COLO829 (cell line): ENCODE measurements around the gene LMOD2.

ENCODE experiments used
- DNase-seq: peaks from one replicate; pipeline ENCODE4 v3.0.0; 2012; ENCODE audit warnings: low spot score

Gene LMOD2

DNA sequence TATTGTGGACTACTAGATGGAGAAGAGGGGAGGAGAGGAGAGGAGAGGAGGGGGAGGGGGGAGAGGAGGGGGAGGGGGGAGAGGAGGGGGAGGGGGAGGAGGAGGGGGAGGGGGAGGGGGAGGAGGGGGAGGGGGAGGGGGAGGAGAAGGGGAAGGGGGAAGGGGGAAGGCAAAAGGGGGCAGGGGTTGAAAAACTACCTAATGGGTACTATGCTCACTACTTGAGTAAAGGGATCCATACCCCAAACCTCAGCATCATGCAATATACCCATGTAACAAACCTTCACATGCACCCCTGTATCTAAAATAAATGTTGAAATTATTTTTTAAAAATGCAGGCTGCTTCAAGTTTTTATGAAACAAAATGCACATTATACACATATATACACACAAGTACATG is 15.1 kb upstream of the LMOD2 start:
- DNase-seq = no peak

- DNase-seq = no peak
Observed at GRCh38 chr7:123641901-123642300, 13.8 kb upstream of the LMOD2 start.

- DNase-seq = peak; percentile 73
Observed at GRCh38 chr7:123643495-123644441, 11.9 kb upstream of the LMOD2 start.

DNA sequence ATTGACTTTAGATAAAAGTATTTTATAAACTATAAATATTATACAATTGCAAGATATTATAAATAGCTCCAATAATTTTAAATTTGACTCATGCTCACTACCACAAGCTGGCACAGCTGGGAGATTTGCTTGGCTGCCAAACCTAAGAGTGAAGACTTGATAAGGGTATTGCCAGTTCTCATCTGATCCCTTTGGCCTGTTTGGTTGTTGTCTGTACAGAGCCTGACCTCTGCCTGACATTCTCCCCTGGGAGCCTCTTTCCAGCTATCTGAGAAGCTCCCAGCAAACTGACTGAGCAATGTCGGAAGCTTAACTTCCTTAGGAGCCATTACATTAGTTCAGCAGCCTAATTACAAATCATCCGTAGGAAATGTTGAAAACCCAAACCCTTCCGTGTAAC is 10.2 kb upstream of the LMOD2 start:
- no peak for DNase-seq

DNA sequence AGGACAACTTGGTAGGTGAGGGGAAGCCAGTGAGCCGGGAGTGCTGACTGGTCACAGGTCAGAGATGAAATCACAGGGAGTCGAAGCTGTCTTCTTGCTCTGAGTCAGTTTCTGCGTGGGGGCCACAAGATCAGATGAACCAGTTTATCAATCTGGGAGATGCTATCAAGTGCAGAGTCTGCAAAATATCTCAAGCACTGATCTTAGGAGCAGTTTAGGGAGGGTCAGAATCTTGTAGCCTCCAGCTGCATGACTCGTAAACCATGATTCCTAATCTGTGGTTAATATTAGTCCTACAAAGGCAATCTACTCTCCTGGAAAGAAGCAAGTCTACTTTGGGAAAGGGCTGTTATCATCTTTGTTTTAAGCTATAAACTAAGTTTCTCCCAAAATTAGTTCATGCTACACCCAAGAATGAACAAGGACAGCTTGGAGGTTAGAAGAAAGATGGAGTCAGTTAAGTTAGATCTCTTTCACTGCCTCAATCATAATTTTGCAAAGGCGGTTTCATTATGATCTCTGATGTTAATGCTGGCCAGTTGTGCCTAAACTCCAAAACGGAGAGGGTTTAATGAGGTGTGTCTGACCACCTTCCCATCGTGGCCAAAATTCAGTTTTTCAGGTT is 8.4 kb upstream of the LMOD2 start:
- no peak for DNase-seq

GRCh38 chr7:123649964-123650363 is 5.7 kb upstream of the LMOD2 start:
- DNase-seq = peak; percentile 56

GRCh38 chr7:123650595-123650994 is 5.1 kb upstream of the LMOD2 start:
- no peak for DNase-seq

DNA sequence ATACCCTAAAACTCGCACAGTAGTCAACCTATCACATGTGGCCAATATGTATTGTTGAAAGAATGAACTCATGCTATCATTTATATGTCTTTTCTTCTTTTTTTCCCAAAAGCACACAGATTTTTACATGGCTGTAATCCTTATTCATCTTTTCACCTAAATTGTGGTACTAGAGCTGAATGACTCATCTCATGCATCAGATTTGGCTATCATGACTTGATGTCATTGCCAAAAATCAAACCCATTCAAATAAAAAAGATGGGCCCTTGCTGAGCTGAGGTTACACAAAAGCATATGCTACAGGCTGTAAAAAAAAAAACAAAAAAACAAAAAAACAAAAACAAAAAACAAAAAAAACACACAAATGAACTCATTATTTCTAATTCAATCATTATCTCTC is 3.3 kb upstream of the LMOD2 start:
- DNase-seq = no peak

DNA sequence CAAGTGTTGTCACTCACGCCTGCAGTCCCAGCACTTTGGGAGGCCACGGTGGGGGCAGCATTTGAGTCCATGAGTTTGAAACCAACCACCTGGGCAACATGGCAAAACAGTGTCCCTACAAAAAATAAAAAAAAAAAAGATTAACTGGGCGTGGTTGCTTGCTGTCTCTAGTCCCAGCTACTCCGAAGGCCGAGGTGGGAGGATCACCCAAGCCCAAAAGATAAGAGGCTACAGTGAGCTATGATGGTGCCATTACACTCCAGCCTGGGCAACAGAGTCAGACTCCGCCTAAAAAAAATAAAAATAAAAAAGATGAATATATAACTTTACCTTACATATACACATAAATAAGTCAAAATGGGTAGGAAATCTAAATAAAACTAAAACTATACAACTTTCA is 2.5 kb upstream of the LMOD2 start:
- DNase-seq = no peak

DNA sequence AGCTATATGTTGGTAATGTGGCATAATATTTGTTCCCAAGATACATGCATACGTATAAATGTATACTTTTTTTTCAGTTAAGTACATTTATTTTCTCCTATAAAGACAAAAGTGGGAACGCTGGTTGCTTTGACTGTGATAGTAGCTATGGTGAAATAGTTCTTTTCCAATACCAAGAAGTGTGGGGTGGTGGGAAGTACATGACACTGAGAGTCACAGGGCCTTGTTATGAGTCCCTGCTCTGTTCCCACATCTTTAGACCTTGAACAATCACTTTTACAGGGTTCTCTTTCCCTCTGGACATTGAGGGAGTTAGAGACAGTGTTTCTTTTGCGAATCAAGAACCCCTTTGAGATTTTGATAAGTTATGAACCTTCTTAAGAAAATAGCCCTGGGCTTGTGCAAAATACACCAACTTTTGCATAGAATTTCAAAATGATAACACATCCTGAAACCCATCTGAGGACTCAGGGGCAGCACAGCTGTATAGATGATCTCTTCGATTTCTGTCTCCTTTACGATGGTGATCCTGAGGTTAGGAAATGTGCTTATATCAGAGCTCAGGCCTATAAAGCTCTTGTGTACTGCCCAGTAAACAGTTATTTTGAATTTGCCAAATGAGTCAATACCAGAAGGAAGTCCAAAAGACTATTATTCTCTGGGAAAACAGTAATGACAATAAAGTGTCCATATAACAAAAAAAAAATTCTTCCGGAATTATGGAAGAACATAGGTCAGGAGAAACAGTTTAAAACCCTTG is 1.1 kb downstream of the LMOD2 start:
- no peak for DNase-seq

- DNase-seq = no peak
Observed at GRCh38 chr7:123657304-123657685, 1.6 kb downstream of the LMOD2 start.

DNA sequence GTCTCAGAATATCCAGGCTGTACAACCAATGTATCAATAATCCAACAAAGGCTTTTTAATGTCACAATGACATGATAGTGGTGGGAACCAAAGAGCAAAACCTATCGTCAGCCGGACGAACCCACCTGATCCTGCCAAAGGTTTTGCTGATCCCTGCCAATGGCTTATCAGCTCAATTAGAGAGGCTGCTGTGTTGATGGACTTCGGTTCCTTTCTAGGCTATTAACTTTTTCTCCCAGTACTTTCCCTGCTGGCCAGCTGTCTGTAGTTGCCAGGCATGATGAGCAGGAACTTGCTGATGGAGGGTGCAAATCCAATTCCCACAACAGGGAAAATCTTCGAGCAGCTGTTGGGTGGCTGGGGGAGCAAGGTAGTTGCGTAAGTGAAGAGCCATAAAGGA is 2.4 kb downstream of the LMOD2 start:
- no peak for DNase-seq

GRCh38 chr7:123660514-123661354 is 5.1 kb downstream of the LMOD2 start:
- no peak for DNase-seq

DNA sequence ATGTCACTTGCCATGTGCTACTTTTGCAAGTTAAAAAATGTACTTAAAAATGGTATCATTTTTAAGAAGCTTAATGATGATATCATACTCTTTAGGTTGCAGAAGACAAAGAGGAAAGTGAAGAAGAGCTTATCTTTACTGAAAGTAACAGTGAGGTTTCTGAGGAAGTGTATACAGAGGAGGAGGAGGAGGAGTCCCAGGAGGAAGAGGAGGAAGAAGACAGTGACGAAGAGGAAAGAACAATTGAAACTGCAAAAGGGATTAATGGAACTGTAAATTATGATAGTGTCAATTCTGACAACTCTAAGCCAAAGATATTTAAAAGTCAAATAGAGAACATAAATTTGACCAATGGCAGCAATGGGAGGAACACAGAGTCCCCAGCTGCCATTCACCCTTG is 6.1 kb downstream of the LMOD2 start:
- DNase-seq = no peak

- DNase-seq = no peak
Observed at GRCh38 chr7:123662293-123662692, 6.6 kb downstream of the LMOD2 start.

- DNase-seq = no peak
Observed at GRCh38 chr7:123662755-123663154, 7.1 kb downstream of the LMOD2 start.

DNA sequence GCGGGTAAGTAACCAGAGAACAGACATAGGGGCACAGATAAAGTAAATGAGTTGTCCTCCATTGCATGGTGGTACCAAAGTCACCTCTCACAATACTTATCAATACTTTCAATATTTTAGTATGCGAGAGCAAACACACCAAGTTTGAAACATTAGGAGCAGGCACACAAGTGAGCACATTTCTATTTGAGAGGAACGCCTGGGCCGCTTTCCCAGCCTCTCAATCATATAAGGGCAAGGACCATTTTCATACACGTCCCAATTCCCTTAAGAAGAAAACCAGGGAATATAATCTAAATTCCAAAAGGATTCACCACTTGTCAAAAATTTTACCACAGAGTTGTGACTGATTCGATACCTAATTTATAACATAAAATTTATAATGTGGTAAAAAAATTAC is 7.5 kb downstream of the LMOD2 start:
- no peak for DNase-seq

DNA sequence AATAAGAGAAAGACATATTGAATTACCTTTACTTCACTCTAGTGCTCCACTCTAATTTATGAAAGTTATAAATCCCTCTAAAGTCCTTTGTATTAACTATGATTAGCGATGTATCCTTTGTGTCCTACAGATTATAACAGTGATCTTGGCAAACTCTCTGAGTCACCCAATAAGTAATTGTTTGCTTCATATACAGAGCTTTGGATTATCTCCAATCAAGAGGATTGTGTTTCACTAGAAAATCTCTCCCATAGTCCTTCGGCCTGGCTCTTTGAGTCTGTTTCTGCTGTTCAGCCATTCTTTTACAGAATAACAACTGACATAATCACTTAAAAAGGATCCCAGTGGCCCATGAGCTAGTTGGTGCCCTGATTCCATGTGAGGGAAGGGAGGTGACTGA is 9.5 kb downstream of the LMOD2 start:
- no peak for DNase-seq

GRCh38 chr7:123665896-123666295 is 10.2 kb downstream of the LMOD2 start:
- no peak for DNase-seq

GRCh38 chr7:123666492-123666891 is 10.8 kb downstream of the LMOD2 start:
- no peak for DNase-seq

DNA sequence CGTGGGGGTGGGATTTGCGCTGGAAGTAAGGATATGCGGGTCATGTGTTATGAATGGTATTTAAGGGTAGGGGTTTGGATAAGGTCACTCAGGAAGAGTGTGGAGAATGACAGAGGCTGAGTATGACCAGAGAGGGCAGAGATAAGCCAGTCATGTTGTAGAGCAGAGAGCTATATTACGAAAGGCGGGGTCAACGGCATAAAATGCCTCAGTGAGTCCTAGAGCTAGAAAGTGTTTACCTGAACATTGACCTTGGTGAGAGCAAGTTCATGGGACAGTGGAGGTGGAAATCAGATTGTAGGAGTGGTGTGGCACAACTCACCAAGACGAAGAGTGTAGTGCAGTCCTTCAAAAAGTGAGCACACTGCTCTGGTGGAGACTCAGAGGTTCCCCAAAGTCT is 13.8 kb downstream of the LMOD2 start:
- no peak for DNase-seq

DNA sequence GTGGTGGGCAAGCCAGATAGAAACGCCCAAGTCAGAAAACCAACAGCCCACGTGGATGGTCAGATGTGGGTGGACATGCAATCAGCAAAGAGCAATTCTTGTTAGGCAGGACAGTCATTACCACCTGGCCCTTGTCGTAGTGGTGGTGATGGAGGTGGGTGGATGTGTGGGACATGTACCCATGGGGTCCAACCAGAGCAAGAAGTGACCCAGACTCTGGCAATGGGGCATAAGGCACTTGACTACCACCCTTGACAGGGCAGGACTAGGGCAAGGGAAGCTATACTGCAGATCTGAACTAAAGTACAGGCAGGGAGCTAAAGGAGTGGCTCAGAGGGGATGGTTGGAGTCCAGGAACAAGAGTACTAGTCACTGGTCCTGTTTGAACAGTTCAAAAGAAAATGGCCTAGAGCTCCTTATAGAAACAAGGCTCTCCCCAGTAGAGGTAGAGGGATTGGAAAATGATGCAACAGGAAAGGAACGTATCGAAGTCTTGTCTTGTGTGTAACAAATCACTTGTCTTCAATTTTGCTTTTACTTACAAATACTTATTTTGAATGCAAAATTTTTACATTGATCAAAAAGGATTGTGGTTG is 17.6 kb downstream of the LMOD2 start:
- no peak for DNase-seq
